ENCODE data around the gene UBE2Z. TPM values are rescaled to one million over a fixed set of nuclear protein-coding genes. Genes with fewer than 3 reads are reported as not detected.

The UBE2Z gene
- total and polyA plus RNA-seq, 4 donors: 29.5 to 63.5 (median 56.1) TPM

- Histone ChIP-seq H3K27me3 (ENCODE audit: control insufficient read depth in 3 of 3, insufficient read depth in 3 of 3, low read length in 2 of 3) (no peaks in the 10 kb centered on the region), H3K4me3 (no peak overlapping the region), H3K36me3 (ENCODE audit: control insufficient read depth in 4 of 4, insufficient read depth in 4 of 4, low read length in 4 of 4) (peaks cover 10 to 16% (median 14%) of the 10 kb centered on the region in 4 donors), H3K9me3 (ENCODE audit: control insufficient read depth in 4 of 4, insufficient read depth in 3 of 4, low read length in 3 of 4) (no peaks in the 10 kb centered on the region), H3K27ac (ENCODE audit: low read depth in 1 of 2, low read length in 1 of 2) (no peak overlapping the region), H3K9ac (ENCODE audit: insufficient read depth in 1 of 2, low read length in 2 of 2) (peak overlapping the region in 1 of 2 donors; percentile 80), H3K4me1 (ENCODE audit: control insufficient read depth in 5 of 5, insufficient read depth in 5 of 5, low read length in 5 of 5) (peaks cover 0 to 23% (median 9%) of the 10 kb centered on the region in 5 donors)
- TF ChIP-seq CTCF (IDR thresholded peaks at IDR 0.05; ENCODE audit: control extremely low read depth, extremely low read depth): no peak
- ATAC-seq (ENCODE audit: insufficient read depth, low FRiP score) (no peak), DNase-seq (no peak)
- 53 to 76% methylated on average over 4 of the region's 4 CpGs for WGBS, 2 donors
Observed at GRCh38 chr17:48909783-48910182, 1.6 kb downstream of the UBE2Z start.

- H3K9me3 ChIP-seq (ENCODE audit: control insufficient read depth in 4 of 4, insufficient read depth in 3 of 4, low read length in 3 of 4): no peaks in the 10 kb centered on the region
- H3K27me3 ChIP-seq (ENCODE audit: control insufficient read depth in 3 of 3, insufficient read depth in 3 of 3, low read length in 2 of 3): no peaks in the 10 kb centered on the region
- H3K9ac ChIP-seq (ENCODE audit: insufficient read depth in 1 of 2, low read length in 2 of 2): no peak overlapping the region
- H3K4me1 ChIP-seq (ENCODE audit: control insufficient read depth in 5 of 5, insufficient read depth in 5 of 5, low read length in 5 of 5): peaks cover under 1 to 26% (median 9%) of the 10 kb centered on the region in 5 donors
- ATAC-seq (ENCODE audit: insufficient read depth, low FRiP score): no peak
- H3K36me3 ChIP-seq (ENCODE audit: control insufficient read depth in 4 of 4, insufficient read depth in 4 of 4, low read length in 4 of 4): peaks cover 10 to 21% (median 16%) of the 10 kb centered on the region in 4 donors
- 59 to 85% methylated on average over 2 of the region's 2 CpGs for WGBS, 2 donors
- no peak for TF ChIP-seq CTCF (IDR thresholded peaks at IDR 0.05; ENCODE audit: control extremely low read depth, extremely low read depth)
- H3K27ac ChIP-seq (ENCODE audit: low read depth in 1 of 2, low read length in 1 of 2): no peak overlapping the region
- no peak for DNase-seq
- H3K4me3 ChIP-seq: no peak overlapping the region
Observed at GRCh38 chr17:48910370-48910769, 2.2 kb downstream of the UBE2Z start.

- Histone ChIP-seq H3K36me3 (ENCODE audit: control insufficient read depth in 4 of 4, insufficient read depth in 4 of 4, low read length in 4 of 4) (peaks cover 17 to 27% (median 24%) of the 10 kb centered on the region in 4 donors), H3K4me1 (ENCODE audit: control insufficient read depth in 5 of 5, insufficient read depth in 5 of 5, low read length in 5 of 5) (peaks cover 2 to 28% (median 9%) of the 10 kb centered on the region in 5 donors)
- WGBS, 2 donors: 97 to 100% methylated on average over 2 of the region's 2 CpGs
Observed at GRCh38 chr17:48912476-48912875, 4.3 kb downstream of the UBE2Z start.

More at GRCh38 chr17:48912476-48912875, 4.3 kb downstream of the UBE2Z start:
- no peak overlapping the region for H3K27ac ChIP-seq (ENCODE audit: low read depth in 1 of 2, low read length in 1 of 2)
- no peaks in the 10 kb centered on the region for H3K27me3 ChIP-seq (ENCODE audit: control insufficient read depth in 3 of 3, insufficient read depth in 3 of 3, low read length in 2 of 3)
- no peak overlapping the region for H3K9ac ChIP-seq (ENCODE audit: insufficient read depth in 1 of 2, low read length in 2 of 2)
- no peak overlapping the region for H3K4me3 ChIP-seq
- no peaks in the 10 kb centered on the region for H3K9me3 ChIP-seq (ENCODE audit: control insufficient read depth in 4 of 4, insufficient read depth in 3 of 4, low read length in 3 of 4)
- DNase-seq (no peak), ATAC-seq (ENCODE audit: insufficient read depth, low FRiP score) (no peak)
- no peak for TF ChIP-seq CTCF (IDR thresholded peaks at IDR 0.05; ENCODE audit: control extremely low read depth, extremely low read depth)
